ENCODE results near the gene DCDC1.

The DCDC1 gene

DNA sequence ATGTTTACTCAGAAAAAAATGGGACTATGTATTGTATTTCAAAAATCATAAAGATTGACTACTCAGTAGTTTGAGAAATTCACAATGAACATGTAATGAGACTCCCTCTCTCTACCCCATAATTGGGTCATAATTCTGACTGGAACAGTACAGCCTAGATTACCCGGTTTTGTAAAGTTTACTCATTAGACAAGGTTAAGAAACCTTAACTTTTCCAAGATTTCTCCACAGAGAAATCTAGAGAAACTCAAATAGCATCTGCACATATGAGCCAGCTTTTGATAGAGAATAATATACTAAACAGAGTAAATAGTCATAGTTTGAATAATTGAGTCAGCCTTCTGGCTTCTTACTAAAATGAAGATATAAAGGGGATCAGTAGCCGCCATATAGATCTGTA is 452.3 kb downstream of the DCDC1 start:
- TF ChIP-seq, protein P1, sequence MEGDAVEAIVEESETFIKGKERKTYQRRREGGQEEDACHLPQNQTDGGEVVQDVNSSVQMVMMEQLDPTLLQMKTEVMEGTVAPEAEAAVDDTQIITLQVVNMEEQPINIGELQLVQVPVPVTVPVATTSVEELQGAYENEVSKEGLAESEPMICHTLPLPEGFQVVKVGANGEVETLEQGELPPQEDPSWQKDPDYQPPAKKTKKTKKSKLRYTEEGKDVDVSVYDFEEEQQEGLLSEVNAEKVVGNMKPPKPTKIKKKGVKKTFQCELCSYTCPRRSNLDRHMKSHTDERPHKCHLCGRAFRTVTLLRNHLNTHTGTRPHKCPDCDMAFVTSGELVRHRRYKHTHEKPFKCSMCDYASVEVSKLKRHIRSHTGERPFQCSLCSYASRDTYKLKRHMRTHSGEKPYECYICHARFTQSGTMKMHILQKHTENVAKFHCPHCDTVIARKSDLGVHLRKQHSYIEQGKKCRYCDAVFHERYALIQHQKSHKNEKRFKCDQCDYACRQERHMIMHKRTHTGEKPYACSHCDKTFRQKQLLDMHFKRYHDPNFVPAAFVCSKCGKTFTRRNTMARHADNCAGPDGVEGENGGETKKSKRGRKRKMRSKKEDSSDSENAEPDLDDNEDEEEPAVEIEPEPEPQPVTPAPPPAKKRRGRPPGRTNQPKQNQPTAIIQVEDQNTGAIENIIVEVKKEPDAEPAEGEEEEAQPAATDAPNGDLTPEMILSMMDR (IDR thresholded peaks at IDR 0.05; ENCODE audit: low read depth, low read length, missing control alignments) = no peak
- in situ Hi-C loops (cut with HindIII; ENCODE audit: low sequenced_read_pairs) = no loop called here
- H3K4me3 ChIP-seq (ENCODE audit: low read depth, low read length) = no peak overlapping the region
- no peak for DNase-seq (ENCODE audit: low read depth)

DNA sequence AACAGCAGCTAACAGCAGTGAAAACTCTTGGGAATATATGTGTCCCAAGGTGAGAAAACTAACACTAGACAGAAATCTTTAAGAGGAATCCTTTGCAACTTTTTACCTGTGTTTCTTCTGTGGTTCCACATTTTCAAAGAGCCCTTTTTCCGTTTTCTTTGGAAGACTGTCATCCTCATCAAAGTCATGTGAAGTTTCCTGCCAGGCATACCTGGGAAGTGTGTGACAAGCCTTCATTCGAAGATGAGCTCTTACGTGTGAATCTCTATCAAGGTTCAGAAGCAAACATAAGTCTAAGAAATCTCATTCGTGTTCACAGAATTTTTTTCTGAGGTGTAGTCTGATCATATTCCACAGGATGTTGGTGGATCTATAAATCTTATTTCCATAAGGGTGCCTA is 452.8 kb downstream of the DCDC1 start:
- H3K4me3 ChIP-seq (ENCODE audit: low read depth, low read length) = no peak overlapping the region
- in situ Hi-C loops (cut with HindIII; ENCODE audit: low sequenced_read_pairs) = no loop called here
- TF ChIP-seq, protein P1 (IDR thresholded peaks at IDR 0.05; ENCODE audit: low read depth, low read length, missing control alignments) = no peak
- no peak for DNase-seq (ENCODE audit: low read depth)

DNA sequence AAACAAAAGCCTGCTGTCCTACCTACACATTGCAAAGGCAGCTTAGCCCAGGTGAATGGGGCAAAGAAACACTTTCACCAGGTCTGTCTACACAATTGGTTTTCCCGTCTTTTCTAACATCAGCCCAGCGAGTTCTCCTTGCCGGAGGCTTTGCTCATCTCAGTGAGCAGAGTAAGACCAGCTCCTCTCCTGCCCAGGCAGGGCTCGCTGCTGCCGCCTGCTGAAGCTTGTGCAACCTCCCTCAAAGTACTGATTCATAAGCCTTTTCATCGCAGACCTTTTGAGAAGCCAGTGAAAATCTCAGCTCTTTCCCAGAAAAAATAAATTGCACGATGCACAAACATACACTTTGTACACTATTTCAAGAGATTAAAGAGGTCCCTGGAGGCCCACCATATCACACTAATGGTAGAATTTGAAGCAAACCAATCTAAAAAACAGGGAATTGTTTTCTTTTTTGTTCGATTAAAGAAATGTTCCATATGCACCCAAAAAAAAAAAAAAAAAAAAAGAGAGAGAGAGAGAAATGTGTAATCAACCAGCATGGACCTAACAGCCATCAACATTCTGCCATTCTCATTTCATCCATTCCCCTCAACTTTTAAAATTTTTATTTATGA is 455.3 kb downstream of the DCDC1 start:
- no peak overlapping the region for H3K4me3 ChIP-seq (ENCODE audit: low read depth, low read length)
- TF ChIP-seq, protein P1 (IDR thresholded peaks at IDR 0.05; ENCODE audit: low read depth, low read length, missing control alignments) = peak; percentile 88
- peak; percentile 27 for DNase-seq (ENCODE audit: low read depth)
- in situ Hi-C loops (cut with HindIII; ENCODE audit: low sequenced_read_pairs) = no loop called here

DNA sequence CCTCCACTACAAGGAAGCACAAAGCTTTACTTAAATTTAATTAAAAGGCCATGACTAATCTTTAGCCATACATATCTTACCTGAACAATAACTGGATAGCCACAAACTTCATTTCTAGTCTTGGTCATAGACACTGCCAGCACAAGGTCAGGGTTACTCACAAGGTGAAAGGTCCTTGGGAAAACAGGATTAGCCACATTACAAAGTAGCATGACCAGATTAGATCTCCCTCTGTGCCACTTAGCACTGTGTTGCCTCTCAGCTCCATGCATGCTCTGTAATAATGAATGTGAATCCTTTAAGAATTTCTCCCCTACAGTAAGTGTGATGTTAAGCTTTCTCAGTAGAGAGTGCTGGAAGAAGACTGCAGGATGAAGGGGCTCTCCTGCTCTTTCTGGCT is 458.3 kb downstream of the DCDC1 start:
- H3K4me3 ChIP-seq (ENCODE audit: low read depth, low read length) = no peak overlapping the region
- in situ Hi-C loops (cut with HindIII; ENCODE audit: low sequenced_read_pairs) = no loop called here
- DNase-seq (ENCODE audit: low read depth) = no peak
- TF ChIP-seq, protein P1 (IDR thresholded peaks at IDR 0.05; ENCODE audit: low read depth, low read length, missing control alignments) = no peak

DNA sequence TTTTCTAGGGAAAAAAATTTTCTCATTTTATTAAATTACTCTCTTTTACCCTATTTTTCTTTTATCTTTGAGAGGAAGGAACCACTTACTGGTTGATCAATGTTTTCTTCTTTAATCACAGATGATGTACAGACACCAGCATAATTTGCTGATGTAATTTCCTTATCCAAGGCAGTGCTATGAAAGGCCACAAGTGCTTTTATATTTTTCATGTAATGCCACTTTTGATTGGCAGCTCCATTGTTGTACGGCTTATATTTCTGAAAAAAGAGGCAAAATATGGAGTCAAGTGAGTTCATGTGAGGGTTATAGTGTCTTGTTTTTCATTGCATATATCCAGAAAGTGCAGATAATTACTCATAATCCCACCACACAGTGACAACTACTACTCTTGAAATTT is 460.7 kb downstream of the DCDC1 start:
- DNase-seq (ENCODE audit: low read depth) = no peak
- TF ChIP-seq, protein P1 (IDR thresholded peaks at IDR 0.05; ENCODE audit: low read depth, low read length, missing control alignments) = no peak

DNA sequence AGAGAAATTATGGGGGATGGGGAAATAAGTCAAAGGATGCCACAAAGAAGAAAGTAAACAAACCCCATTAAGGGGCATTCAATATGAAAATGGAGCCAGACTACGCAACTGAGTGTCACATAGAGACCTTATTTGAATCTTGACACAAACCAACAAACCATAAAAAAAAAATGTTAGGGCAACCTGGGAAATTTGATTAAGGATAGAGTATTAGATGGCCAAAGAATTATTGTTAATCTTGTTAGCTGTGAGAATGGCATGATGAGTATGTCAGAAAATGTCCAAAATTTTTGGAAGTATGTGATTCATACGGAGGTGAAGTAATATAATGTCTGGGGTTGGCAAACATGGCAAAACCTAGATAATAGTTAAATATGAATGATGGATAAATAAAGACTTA is 461.3 kb downstream of the DCDC1 start:
- no peak overlapping the region for H3K4me3 ChIP-seq (ENCODE audit: low read depth, low read length)
- TF ChIP-seq, protein P1 (IDR thresholded peaks at IDR 0.05; ENCODE audit: low read depth, low read length, missing control alignments) = no peak
- DNase-seq (ENCODE audit: low read depth) = no peak
- in situ Hi-C loops (cut with HindIII; ENCODE audit: low sequenced_read_pairs) = no loop called here

More for the DNA sequence above, 460.7 kb downstream of the DCDC1 start:
- H3K4me3 ChIP-seq (ENCODE audit: low read depth, low read length) = no peak overlapping the region
- in situ Hi-C loops (cut with HindIII; ENCODE audit: low sequenced_read_pairs) = no loop called here

All from astrocyte of the cerebellum (primary cell).